PC-9 (cell line): Measurements from ENCODE around the gene SCEL. TPM values are rescaled to one million over a fixed set of nuclear protein-coding genes. Genes with fewer than 3 reads are reported as not detected.

Experiments used
- BruUV-seq: library from RNA; stranded (reverse); fragments of 400-500 nt; replicated peaks from 2 replicates; lab custom pipeline; 2021; lab: Mats Ljungman, UMichigan
- CTCF ChIA-PET: fragments of 300-600 bp; sonication (Branson Sonifier 250); formaldehyde crosslinking; loops from one replicate; lab custom pipeline; 2022; ENCODE audit warnings: antibody characterized with exemption; lab: Charles Lee
- POLR2A ChIA-PET: fragments of 300-600 bp; sonication (Branson Sonifier 250); formaldehyde crosslinking; loops from one replicate; lab custom pipeline; 2022; ENCODE audit warnings: antibody characterized with exemption; ENCODE audit not compliant: unreplicated experiment; lab: Charles Lee
- DNase-seq, 2 experiments: peaks; one replicate each; pipeline versions ENCODE4 v3.0.0 to v3.0.0-alpha.2; 2015 to 2022; ENCODE audit warnings: mixed read lengths in 1 of 2
- H2AFZ ChIP-seq: fragments of 200-600 bp; sonication (generic); 2 replicates; pipeline ENCODE4 v1.8.1; 2017; ENCODE audit warnings: antibody characterized with exemption
- H3F3A ChIP-seq: fragments of 200-600 bp; sonication (generic); 2 replicates; pipeline ENCODE4 v1.8.1; 2017; ENCODE audit warnings: antibody characterized with exemption, mild to moderate bottlenecking, low read depth; ENCODE audit not compliant: insufficient read depth
- H3K27ac ChIP-seq: fragments of 200-600 bp; sonication (generic); 2 replicates; pipeline ENCODE4 v1.6.1; 2016; ENCODE audit warnings: mixed run types
- H3K27me3 ChIP-seq: fragments of 200-600 bp; sonication (generic); 2 replicates; pipeline ENCODE4 v1.6.1; 2016; ENCODE audit warnings: low read depth, mixed run types; ENCODE audit not compliant: insufficient read depth
- H3K36me3 ChIP-seq: fragments of 200-600 bp; sonication (generic); 2 replicates; pipeline ENCODE4 v1.6.1; 2016; ENCODE audit warnings: low read depth, mixed run types
- H3K4me1 ChIP-seq: fragments of 200-600 bp; sonication (generic); replicated peaks from 2 replicates; pipeline ENCODE4 v1.6.1; 2016; ENCODE audit warnings: mixed run types; ENCODE audit not compliant: insufficient read depth
- H3K4me2 ChIP-seq: fragments of 200-600 bp; sonication (generic); 2 replicates; pipeline ENCODE4 v1.6.1; 2017; ENCODE audit warnings: mixed run types
- H3K4me3 ChIP-seq: fragments of 200-600 bp; sonication (generic); 2 replicates; pipeline ENCODE4 v1.6.1; 2016; ENCODE audit warnings: mixed run types
- H3K79me2 ChIP-seq: fragments of 200-600 bp; sonication (generic); 2 replicates; pipeline ENCODE4 v1.6.1; 2017; ENCODE audit warnings: low read depth, mixed run types
- H3K9me2 ChIP-seq: fragments of 200-600 bp; sonication (generic); 2 replicates; pipeline ENCODE4 v1.8.1; 2017; ENCODE audit warnings: mild to moderate bottlenecking; ENCODE audit not compliant: insufficient read depth
- H3K9me3 ChIP-seq: fragments of 200-600 bp; sonication (generic); 2 replicates; pipeline ENCODE4 v1.8.1; 2016; ENCODE audit warnings: low read depth; ENCODE audit not compliant: insufficient read depth
- H4K20me1 ChIP-seq: fragments of 200-600 bp; sonication (generic); 2 replicates; pipeline ENCODE4 v1.8.1; 2017; ENCODE audit not compliant: insufficient read depth
- EZH2 ChIP-seq: fragments of 200-600 bp; sonication (generic); IDR thresholded peaks from 2 replicates; pipeline ENCODE4 v1.8.0; 2017; ENCODE audit warnings: antibody characterized with exemption, low read depth
- intact Hi-C: fragments of 100-400 bp; cut with micrococcal nuclease; formaldehyde crosslinking; loops from one replicate; pipeline ENCODE4 v1.10.0; 2022; ENCODE audit not compliant: unreplicated experiment
- total RNA-seq: library from RNA; stranded (reverse); gene quantifications from 2 replicates; pipeline ENCODE4 v1.2.3, GENCODE V29; 2021
- TF ChIP-seq, protein P1 (sequence below): fragments of 200-600 bp; sonication (generic); conservative IDR thresholded peaks from 2 replicates; pipeline ENCODE4 v1.6.1; 2017; ENCODE audit warnings: mixed run types, antibody characterized with exemption, mild to moderate bottlenecking, moderate library complexity

The SCEL gene
- total RNA-seq, 1 experiment from 2014 or later, result 32.5 TPM

GRCh38 chr13:77674852-77675251, 139.3 kb downstream of the SCEL start:
- Histone ChIP-seq H4K20me1 (no peaks in the 10 kb centered on the region), H3K36me3 (no peaks in the 10 kb centered on the region), H3K9me2 (no peaks in the 10 kb centered on the region), H3K4me1 (no peaks in the 10 kb centered on the region), H3K4me2 (no peak overlapping the region), H3K27me3 (peaks cover 17% of the 10 kb centered on the region; the same call in 1 of the 2 replicates), H3K9me3 (no peaks in the 10 kb centered on the region), H3K4me3 (no peak overlapping the region), H2AFZ (no peak overlapping the region), H3K79me2 (no peaks in the 10 kb centered on the region), H3F3A (no peaks in the 10 kb centered on the region), H3K27ac (no peak overlapping the region)
- TF ChIP-seq EZH2, result no peak
- TF ChIP-seq, protein P1, sequence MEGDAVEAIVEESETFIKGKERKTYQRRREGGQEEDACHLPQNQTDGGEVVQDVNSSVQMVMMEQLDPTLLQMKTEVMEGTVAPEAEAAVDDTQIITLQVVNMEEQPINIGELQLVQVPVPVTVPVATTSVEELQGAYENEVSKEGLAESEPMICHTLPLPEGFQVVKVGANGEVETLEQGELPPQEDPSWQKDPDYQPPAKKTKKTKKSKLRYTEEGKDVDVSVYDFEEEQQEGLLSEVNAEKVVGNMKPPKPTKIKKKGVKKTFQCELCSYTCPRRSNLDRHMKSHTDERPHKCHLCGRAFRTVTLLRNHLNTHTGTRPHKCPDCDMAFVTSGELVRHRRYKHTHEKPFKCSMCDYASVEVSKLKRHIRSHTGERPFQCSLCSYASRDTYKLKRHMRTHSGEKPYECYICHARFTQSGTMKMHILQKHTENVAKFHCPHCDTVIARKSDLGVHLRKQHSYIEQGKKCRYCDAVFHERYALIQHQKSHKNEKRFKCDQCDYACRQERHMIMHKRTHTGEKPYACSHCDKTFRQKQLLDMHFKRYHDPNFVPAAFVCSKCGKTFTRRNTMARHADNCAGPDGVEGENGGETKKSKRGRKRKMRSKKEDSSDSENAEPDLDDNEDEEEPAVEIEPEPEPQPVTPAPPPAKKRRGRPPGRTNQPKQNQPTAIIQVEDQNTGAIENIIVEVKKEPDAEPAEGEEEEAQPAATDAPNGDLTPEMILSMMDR, result no peak
- no peak for DNase-seq
- CTCF ChIA-PET, result no interaction called here
- intact Hi-C loops, result no loop called here
- POLR2A ChIA-PET, result no interaction called here
- no TSS peak for BruUV-seq

DNA sequence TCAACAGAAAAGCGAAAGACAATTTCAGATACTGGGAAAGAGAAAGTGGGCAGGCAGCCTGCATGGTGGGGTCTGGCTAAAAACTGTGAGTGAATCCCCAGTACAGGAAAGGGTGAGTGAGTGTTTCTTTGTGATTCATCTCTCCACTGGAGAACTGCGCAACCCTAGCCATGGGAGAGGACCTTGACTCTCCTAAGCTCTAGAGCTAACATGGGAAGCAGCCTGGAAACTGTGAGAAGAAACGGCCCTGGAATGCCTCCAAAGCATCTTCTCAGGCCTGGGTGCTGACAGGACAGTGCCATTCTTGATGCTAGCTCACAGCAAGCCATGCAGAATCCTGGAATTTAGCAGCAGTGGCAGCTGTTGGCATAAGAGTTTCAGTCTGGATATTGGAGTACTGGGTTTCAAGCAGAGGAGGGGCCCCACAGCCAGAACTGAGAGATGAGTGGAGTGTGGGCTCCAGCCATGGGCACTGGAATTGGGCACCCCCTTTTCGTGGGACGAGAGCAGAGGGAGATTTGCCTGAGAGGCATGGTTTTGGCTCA, 143.3 kb downstream of the SCEL start:
- no peaks in the 10 kb centered on the region for H3K4me1 ChIP-seq
- H3K9me2 ChIP-seq, result no peaks in the 10 kb centered on the region; the same call in 1 of the 2 replicates
- no peak overlapping the region for H2AFZ ChIP-seq
- no peaks in the 10 kb centered on the region for H4K20me1 ChIP-seq
- H3K27me3 ChIP-seq, result no peaks in the 10 kb centered on the region; the same call in 1 of the 2 replicates
- BruUV-seq, result no TSS peak
- H3K9me3 ChIP-seq, result no peaks in the 10 kb centered on the region
- H3K79me2 ChIP-seq, result no peaks in the 10 kb centered on the region
- no peaks in the 10 kb centered on the region for H3F3A ChIP-seq
- H3K4me3 ChIP-seq, result no peak overlapping the region
- TF ChIP-seq EZH2, result no peak
- TF ChIP-seq, protein P1, result no peak
- no peak overlapping the region for H3K27ac ChIP-seq
- ChIA-PET POLR2A (no interaction called here), CTCF (no interaction called here)
- no peaks in the 10 kb centered on the region for H3K36me3 ChIP-seq
- H3K4me2 ChIP-seq, result no peak overlapping the region
- DNase-seq, result no peak
- intact Hi-C loops, result no loop called here

GRCh38 chr13:77687799-77688198, 152.3 kb downstream of the SCEL start:
- Histone ChIP-seq H3K9me3 (no peaks in the 10 kb centered on the region), H3K79me2 (no peaks in the 10 kb centered on the region), H3K4me2 (no peak overlapping the region), H3K4me3 (no peak overlapping the region), H3K27me3 (no peaks in the 10 kb centered on the region), H3K36me3 (no peaks in the 10 kb centered on the region), H3K9me2 (no peaks in the 10 kb centered on the region), H2AFZ (no peak overlapping the region), H3K4me1 (no peaks in the 10 kb centered on the region), H3F3A (no peaks in the 10 kb centered on the region), H4K20me1 (no peaks in the 10 kb centered on the region), H3K27ac (no peak overlapping the region)
- no peak for TF ChIP-seq EZH2
- TF ChIP-seq, protein P1, result no peak
- POLR2A ChIA-PET, result no interaction called here
- DNase-seq, result no peak
- CTCF ChIA-PET, result no interaction called here
- no TSS peak for BruUV-seq
- intact Hi-C loops, result no loop called here
